Ectodermal cell (in vitro differentiated cells): ENCODE data around the gene CMSS1.

Experiments used
- H3K27ac ChIP-seq: 2 replicates; pipeline ENCODE4 v1.7.0; 2013; ENCODE audit warnings: mild to moderate bottlenecking, low read depth, low read length; ENCODE audit not compliant: insufficient read depth, poor library complexity, severe bottlenecking
- H3K27me3 ChIP-seq: 2 replicates; pipeline ENCODE4 v1.7.0; 2013; ENCODE audit warnings: mild to moderate bottlenecking, low read length; ENCODE audit not compliant: insufficient read depth, control insufficient read depth, poor library complexity, severe bottlenecking
- H3K36me3 ChIP-seq: one replicate; pipeline ENCODE4 v1.7.0; 2013; ENCODE audit warnings: low read length; ENCODE audit not compliant: control insufficient read depth, insufficient read depth
- H3K4me1 ChIP-seq: one replicate; pipeline ENCODE4 v1.7.0; 2013; ENCODE audit warnings: low read length; ENCODE audit not compliant: control insufficient read depth, insufficient read depth
- H3K4me3 ChIP-seq: 2 replicates; pipeline ENCODE4 v1.7.0; 2013; ENCODE audit warnings: low read depth, low read length, control low read depth; ENCODE audit not compliant: insufficient read depth
- H3K9me3 ChIP-seq: 2 replicates; pipeline ENCODE4 v1.7.0; 2013; ENCODE audit warnings: mild to moderate bottlenecking, low read length, moderate library complexity; ENCODE audit not compliant: control insufficient read depth
- WGBS, 2 experiments: methylation state at CpG; one replicate each; pipeline ENCODE4 v1.1.7; 2013; ENCODE audit warnings: missing lambda C conversion rate in 2 of 2; 5-methylcytosine and 5-hydroxymethylcytosine counted together

Gene CMSS1

DNA sequence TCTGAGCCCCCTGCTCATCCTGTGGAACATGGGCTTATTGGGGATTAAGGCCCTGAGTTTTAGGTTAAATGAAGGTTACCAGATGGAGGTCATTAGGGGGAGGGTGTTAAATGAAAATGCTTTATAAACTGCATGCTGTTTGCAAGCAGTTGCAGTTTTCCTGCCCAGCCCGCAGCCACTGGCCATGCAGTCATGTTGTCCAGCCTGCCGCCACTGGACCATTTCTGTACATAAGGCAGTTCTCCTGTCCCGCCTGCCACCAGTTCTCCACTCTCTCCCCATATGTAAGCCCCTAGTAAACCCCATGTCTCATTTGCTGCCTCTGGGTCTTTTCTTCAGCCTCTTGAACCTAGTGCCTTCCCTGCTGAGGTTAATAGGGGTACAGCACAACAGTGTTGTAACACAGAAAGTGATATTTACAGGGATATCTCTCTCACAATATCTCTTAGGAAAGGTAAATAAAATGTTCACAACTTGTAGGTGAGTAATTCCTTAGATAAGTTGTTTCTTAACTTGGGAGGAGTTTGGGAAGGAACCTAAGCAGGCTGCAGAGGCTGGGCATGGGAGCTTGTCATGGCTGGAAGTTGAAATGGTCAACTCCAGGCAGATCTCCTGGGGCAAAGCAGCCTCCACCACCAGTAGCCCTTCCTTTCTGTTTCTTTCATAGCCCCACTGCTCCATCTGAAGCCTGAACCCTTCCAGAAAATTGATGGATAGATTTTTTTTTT, 148.2 kb downstream of the CMSS1 start:
- no peak overlapping the region for H3K4me3 ChIP-seq
- 94 to 97% methylated on average over 3 of the region's 3 CpGs for WGBS, 2 experiments
- H3K27ac ChIP-seq = no peak overlapping the region
- H3K9me3 ChIP-seq = no peaks in the 10 kb centered on the region
- no peaks in the 10 kb centered on the region for H3K4me1 ChIP-seq
- H3K27me3 ChIP-seq = no peaks in the 10 kb centered on the region
- no peaks in the 10 kb centered on the region for H3K36me3 ChIP-seq

- no peaks in the 10 kb centered on the region for H3K9me3 ChIP-seq
- H3K4me1 ChIP-seq = no peaks in the 10 kb centered on the region
- H3K27me3 ChIP-seq = no peaks in the 10 kb centered on the region
- no peak overlapping the region for H3K27ac ChIP-seq
- 96 to 98% methylated on average over 7 of the region's 7 CpGs for WGBS, 2 experiments
- H3K36me3 ChIP-seq = no peaks in the 10 kb centered on the region
- no peak overlapping the region for H3K4me3 ChIP-seq
These were observed 149.2 kb downstream of the CMSS1 start for GRCh38 chr3:99966662-99967416.

GRCh38 chr3:99967796-99968195, 150.1 kb downstream of the CMSS1 start:
- Histone ChIP-seq H3K27ac (no peak overlapping the region), H3K36me3 (no peaks in the 10 kb centered on the region), H3K9me3 (no peaks in the 10 kb centered on the region), H3K27me3 (no peaks in the 10 kb centered on the region), H3K4me1 (no peaks in the 10 kb centered on the region), H3K4me3 (no peak overlapping the region)
- 94 to 100% methylated on average over 1 to 2 of the region's 2 CpGs for WGBS, 2 experiments

- Histone ChIP-seq H3K27me3 (no peaks in the 10 kb centered on the region), H3K4me1 (no peaks in the 10 kb centered on the region), H3K9me3 (no peaks in the 10 kb centered on the region), H3K27ac (no peak overlapping the region), H3K4me3 (no peak overlapping the region), H3K36me3 (no peaks in the 10 kb centered on the region)
- 88 to 95% methylated on average over 3 of the region's 3 CpGs for WGBS, 2 experiments
These were observed 151.5 kb downstream of the CMSS1 start for GRCh38 chr3:99969136-99969535.

DNA sequence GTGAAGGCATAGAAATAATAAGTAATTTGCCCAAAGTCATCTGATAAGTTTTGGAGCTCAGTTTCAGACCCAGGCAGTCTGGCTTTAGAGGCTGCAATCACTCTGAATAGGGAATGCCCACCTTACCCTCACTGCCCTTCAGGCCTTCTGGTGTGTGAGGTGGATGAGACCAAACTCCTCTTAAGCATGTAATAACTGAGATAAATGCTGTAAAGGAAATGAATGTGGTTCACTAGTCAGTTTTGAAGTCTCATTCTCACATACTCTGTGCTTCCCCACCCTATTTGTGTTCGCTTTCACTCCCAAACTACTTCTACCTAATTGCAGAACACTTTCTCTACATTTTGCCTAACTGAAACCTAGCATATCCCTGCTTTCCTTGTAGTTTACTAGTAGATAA, 152.5 kb downstream of the CMSS1 start:
- no peaks in the 10 kb centered on the region for H3K4me1 ChIP-seq
- H3K27me3 ChIP-seq = no peaks in the 10 kb centered on the region
- no peaks in the 10 kb centered on the region for H3K36me3 ChIP-seq
- H3K27ac ChIP-seq = no peak overlapping the region
- H3K4me3 ChIP-seq = no peak overlapping the region
- WGBS, 2 experiments = 92 to 93% methylated on average over 1 of the region's 1 CpG
- no peaks in the 10 kb centered on the region for H3K9me3 ChIP-seq

GRCh38 chr3:99971761-99972160, 154.1 kb downstream of the CMSS1 start:
- no peaks in the 10 kb centered on the region for H3K9me3 ChIP-seq
- WGBS, 2 experiments = 98 to 99% methylated on average over 2 to 3 of the region's 3 CpGs
- H3K4me3 ChIP-seq = no peak overlapping the region
- H3K27ac ChIP-seq = no peak overlapping the region
- no peaks in the 10 kb centered on the region for H3K4me1 ChIP-seq
- no peaks in the 10 kb centered on the region for H3K27me3 ChIP-seq
- H3K36me3 ChIP-seq = no peaks in the 10 kb centered on the region

GRCh38 chr3:99972380-99973104, 154.9 kb downstream of the CMSS1 start:
- no peak overlapping the region for H3K27ac ChIP-seq
- H3K4me3 ChIP-seq = no peak overlapping the region
- H3K27me3 ChIP-seq = no peaks in the 10 kb centered on the region
- no peaks in the 10 kb centered on the region for H3K4me1 ChIP-seq
- 92 to 95% methylated on average over 5 to 8 of the region's 8 CpGs for WGBS, 2 experiments
- no peaks in the 10 kb centered on the region for H3K9me3 ChIP-seq
- H3K36me3 ChIP-seq = no peaks in the 10 kb centered on the region

DNA sequence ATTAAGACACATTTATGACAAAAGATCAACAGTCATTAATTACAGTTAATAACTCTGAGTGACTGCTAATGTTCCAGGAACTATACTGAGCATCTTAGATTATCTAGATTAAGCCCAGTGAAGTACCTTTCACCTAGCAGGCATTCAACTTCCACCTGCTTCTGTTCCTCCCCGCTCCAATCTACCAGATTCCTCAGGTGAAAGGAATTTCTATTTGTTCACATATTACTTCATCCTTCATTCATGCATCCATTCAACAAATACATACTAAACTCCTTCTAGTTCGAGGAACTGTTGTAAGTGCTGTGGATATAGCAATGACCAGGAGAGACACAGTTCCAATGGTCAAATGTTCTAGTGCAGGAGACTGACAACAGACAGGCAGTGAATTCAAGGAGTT, 157.3 kb downstream of the CMSS1 start:
- no peaks in the 10 kb centered on the region for H3K9me3 ChIP-seq
- H3K4me1 ChIP-seq = no peaks in the 10 kb centered on the region
- no peak overlapping the region for H3K4me3 ChIP-seq
- no peaks in the 10 kb centered on the region for H3K36me3 ChIP-seq
- 94 to 100% methylated on average over 2 of the region's 2 CpGs for WGBS, 2 experiments
- H3K27me3 ChIP-seq = no peaks in the 10 kb centered on the region
- no peak overlapping the region for H3K27ac ChIP-seq

DNA sequence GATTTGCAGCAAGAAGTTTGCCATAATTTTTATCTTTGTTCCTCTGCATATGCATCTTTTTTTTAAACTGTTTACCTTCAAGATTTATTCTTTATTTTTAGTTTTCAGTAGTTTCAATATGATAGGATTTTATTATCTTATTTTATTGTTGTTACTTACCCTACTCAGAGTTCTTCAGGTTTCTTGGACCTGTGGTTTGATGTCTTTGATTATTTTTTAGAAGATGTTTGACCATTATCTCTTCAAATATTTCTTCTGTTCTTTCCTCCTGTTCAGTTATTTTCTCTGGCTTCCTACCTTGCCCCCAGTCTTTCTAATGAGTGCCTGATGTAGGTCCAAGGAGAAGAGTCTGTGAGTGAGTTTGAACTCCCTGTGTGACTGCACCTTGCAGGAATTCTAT, 158.9 kb downstream of the CMSS1 start:
- no peaks in the 10 kb centered on the region for H3K4me1 ChIP-seq
- no peak overlapping the region for H3K27ac ChIP-seq
- H3K27me3 ChIP-seq = no peaks in the 10 kb centered on the region

DNA sequence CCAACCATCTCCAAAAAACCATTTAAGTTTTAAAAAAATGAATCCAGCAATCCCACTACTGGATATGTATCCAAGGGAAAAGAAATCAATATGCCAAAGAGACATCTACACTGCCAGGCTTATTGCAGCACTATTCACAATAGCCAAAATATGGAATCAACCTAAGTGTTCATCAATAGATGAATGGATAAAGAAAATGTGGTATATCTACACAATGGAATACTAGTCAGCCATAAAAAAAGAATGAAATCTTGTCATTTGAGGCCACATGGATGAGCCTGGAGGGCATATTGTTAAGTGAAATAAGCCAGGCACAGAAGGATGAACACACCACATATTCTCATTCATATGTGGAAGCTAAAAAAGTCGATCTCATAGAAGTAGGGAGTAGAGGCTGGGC, 160.6 kb downstream of the CMSS1 start:
- Histone ChIP-seq H3K27me3 (no peaks in the 10 kb centered on the region), H3K36me3 (no peaks in the 10 kb centered on the region), H3K27ac (no peak overlapping the region), H3K9me3 (no peaks in the 10 kb centered on the region), H3K4me3 (no peak overlapping the region), H3K4me1 (no peaks in the 10 kb centered on the region)
- WGBS, 2 experiments = 87 to 100% methylated on average over 1 of the region's 1 CpG

More for the DNA sequence above, 158.9 kb downstream of the CMSS1 start:
- no peaks in the 10 kb centered on the region for H3K36me3 ChIP-seq
- no peaks in the 10 kb centered on the region for H3K9me3 ChIP-seq
- H3K4me3 ChIP-seq = no peak overlapping the region
